GM23248 (cell line): Measurements from ENCODE around the gene CDKL5.

Source experiments
- EZH2 ChIP-seq: fragments of 200-600 bp; sonication (generic); IDR thresholded peaks from 2 replicates; pipeline ENCODE4 v1.6.1; 2018; ENCODE audit warnings: antibody characterized with exemption, mild to moderate bottlenecking; ENCODE audit not compliant: insufficient read depth, poor library complexity, severe bottlenecking
- EZH2phosphoT487 ChIP-seq: fragments of 200-600 bp; sonication (generic); IDR thresholded peaks from 2 replicates; pipeline ENCODE4 v1.6.1; 2018; ENCODE audit warnings: antibody characterized with exemption, moderate library complexity, mild to moderate bottlenecking, low read depth; ENCODE audit not compliant: insufficient read depth

DNA sequence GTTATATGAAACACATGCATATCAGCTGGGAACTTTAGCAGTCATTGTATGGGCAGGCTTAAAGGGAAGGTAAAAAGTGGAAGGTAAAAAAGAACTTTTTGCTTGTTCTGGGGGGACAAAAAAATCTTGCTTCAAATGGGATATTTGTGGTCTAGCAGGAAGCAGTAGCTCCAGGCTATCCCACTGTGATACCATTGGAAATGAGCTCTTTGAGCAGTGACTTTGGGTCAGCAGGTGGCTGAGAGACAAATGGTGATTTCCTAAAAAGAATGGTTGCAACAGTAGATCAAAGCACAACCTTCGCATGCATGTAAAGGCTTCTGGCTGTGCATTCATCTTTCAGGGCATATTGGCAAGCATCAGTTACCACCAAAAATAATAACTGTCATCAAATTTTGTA, 140.3 kb downstream of the CDKL5 start:
- TF ChIP-seq EZH2 (no peak), EZH2phosphoT487 (no peak)
